Measurements from ENCODE around the gene DUSP21.

- no peak for TF ChIP-seq CTCF (IDR thresholded peaks at IDR 0.05)
- TF ChIP-seq POLR2A (IDR thresholded peaks at IDR 0.05): no peak
Measured at GRCh38 chrX:44875185-44875489, 31.3 kb downstream of the DUSP21 start.
